H9 (cell line): ENCODE results near the gene SCRG1. TPM values are rescaled to one million over a fixed set of nuclear protein-coding genes. Genes with fewer than 3 reads are reported as not detected.

ENCODE experiments used
- DNase-seq: peaks from one replicate; pipeline ENCODE4 v3.0.0-alpha.2; 2017
- H2AFZ ChIP-seq: one replicate; pipeline ENCODE4 v1.6.1; 2013; ENCODE audit warnings: mild to moderate bottlenecking, low read length, control low read depth, moderate library complexity
- H2AK5ac ChIP-seq: 2 replicates; pipeline ENCODE4 v1.6.1; 2013; ENCODE audit warnings: low read length, control low read depth, mixed read lengths; ENCODE audit not compliant: insufficient read length
- H2BK120ac ChIP-seq: one replicate; pipeline ENCODE4 v1.6.1; 2013; ENCODE audit warnings: low read depth, mild to moderate bottlenecking, low read length, control low read depth, inconsistent platforms; ENCODE audit not compliant: poor library complexity, severe bottlenecking
- H2BK12ac ChIP-seq: 2 replicates; pipeline ENCODE4 v1.6.1; 2013; ENCODE audit warnings: low read length, control low read depth, mixed read lengths, low read depth; ENCODE audit not compliant: insufficient read length
- H2BK15ac ChIP-seq: 2 replicates; pipeline ENCODE4 v1.6.1; 2013; ENCODE audit warnings: low read depth, low read length, control low read depth
- H2BK20ac ChIP-seq: one replicate; pipeline ENCODE4 v1.6.1; 2013; ENCODE audit warnings: low read depth, mild to moderate bottlenecking, low read length, control low read depth, inconsistent platforms; ENCODE audit not compliant: poor library complexity, severe bottlenecking
- H2BK5ac ChIP-seq: 2 replicates; pipeline ENCODE4 v1.6.1; 2013; ENCODE audit warnings: low read length, control low read depth, mixed read lengths; ENCODE audit not compliant: insufficient read length
- H3K14ac ChIP-seq: 2 replicates; pipeline ENCODE4 v1.6.1; 2013; ENCODE audit warnings: low read length, control low read depth; ENCODE audit not compliant: insufficient read depth
- H3K18ac ChIP-seq: 2 replicates; pipeline ENCODE4 v1.6.1; 2013; ENCODE audit warnings: low read depth, mild to moderate bottlenecking, mixed read lengths, low read length, control low read depth; ENCODE audit not compliant: insufficient read length
- H3K23ac ChIP-seq: 2 replicates; pipeline ENCODE4 v1.6.1; 2013; ENCODE audit warnings: low read length, control low read depth, mixed read lengths, low read depth; ENCODE audit not compliant: insufficient read length
- H3K23me2 ChIP-seq: 2 replicates; pipeline ENCODE4 v1.6.1; 2013; ENCODE audit warnings: low read depth, mild to moderate bottlenecking, mixed read lengths, low read length, control low read depth; ENCODE audit not compliant: insufficient read length, poor library complexity, severe bottlenecking
- H3K27ac ChIP-seq: 2 replicates; pipeline ENCODE4 v1.5.1; 2013; ENCODE audit warnings: low read length, control low read depth, mixed read lengths, low read depth; ENCODE audit not compliant: insufficient read length
- H3K27me3 ChIP-seq: 2 replicates; pipeline ENCODE4 v1.6.1; 2013; ENCODE audit warnings: low read length, control low read depth, inconsistent platforms; ENCODE audit not compliant: insufficient read depth
- H3K4ac ChIP-seq: 2 replicates; pipeline ENCODE4 v1.6.1; 2013; ENCODE audit warnings: low read depth, mild to moderate bottlenecking, control low read depth, inconsistent platforms, low read length, moderate library complexity
- H3K4me1 ChIP-seq: 2 replicates; pipeline ENCODE4 v1.6.1; 2013; ENCODE audit warnings: low read length, control low read depth, inconsistent platforms; ENCODE audit not compliant: insufficient read depth
- H3K4me2 ChIP-seq: 2 replicates; pipeline ENCODE4 v1.6.1; 2013; ENCODE audit warnings: low read length, control low read depth, mixed read lengths; ENCODE audit not compliant: insufficient read length, insufficient read depth
- H3K56ac ChIP-seq: 2 replicates; pipeline ENCODE4 v1.6.1; 2013; ENCODE audit warnings: low read depth, mild to moderate bottlenecking, mixed read lengths, low read length, control low read depth; ENCODE audit not compliant: insufficient read length
- H3K79me1 ChIP-seq: 2 replicates; pipeline ENCODE4 v1.6.1; 2013; ENCODE audit warnings: low read depth, mild to moderate bottlenecking, moderate library complexity, low read length, control low read depth, inconsistent platforms; ENCODE audit not compliant: insufficient read depth, poor library complexity, severe bottlenecking
- H3K79me2 ChIP-seq: 2 replicates; pipeline ENCODE4 v1.6.1; 2013; ENCODE audit warnings: low read length, control low read depth, inconsistent platforms; ENCODE audit not compliant: insufficient read depth
- H3K9ac ChIP-seq: 2 replicates; pipeline ENCODE4 v1.6.1; 2013; ENCODE audit warnings: low read length, control low read depth, mixed read lengths; ENCODE audit not compliant: insufficient read length; ENCODE audit errors: extremely low read depth
- H3K9me3 ChIP-seq: one replicate; pipeline ENCODE4 v1.6.1; 2013; ENCODE audit warnings: low read depth, low read length, inconsistent platforms; ENCODE audit not compliant: control insufficient read depth
- H3T11ph ChIP-seq: one replicate; pipeline ENCODE4 v1.6.1; 2013; ENCODE audit warnings: mild to moderate bottlenecking, low read length, control low read depth, inconsistent platforms
- H4K20me1 ChIP-seq: one replicate; pipeline ENCODE4 v1.6.1; 2013; ENCODE audit not compliant: control insufficient read depth, insufficient read length, insufficient read depth
- H4K5ac ChIP-seq: 2 replicates; pipeline ENCODE4 v1.6.1; 2013; ENCODE audit warnings: low read depth, mild to moderate bottlenecking, mixed read lengths, low read length, control low read depth; ENCODE audit not compliant: insufficient read length
- H4K8ac ChIP-seq: replicated peaks from 2 replicates; pipeline ENCODE4 v1.6.1; 2013; ENCODE audit warnings: low read length, control low read depth, mixed read lengths, low read depth; ENCODE audit not compliant: insufficient read length
- H4K91ac ChIP-seq: 2 replicates; pipeline ENCODE4 v1.6.1; 2013; ENCODE audit warnings: low read depth, mild to moderate bottlenecking, moderate library complexity, mixed read lengths, low read length, control low read depth; ENCODE audit not compliant: insufficient read length
- H3K27ac Mint-ChIP-seq, 3 experiments: 2 replicates in 2 of 3; 3 replicates in 1 of 3; pipeline ENCODE4 v1.8.0; 2020 to 2021; ENCODE audit warnings: mixed read lengths in 3 of 3, mild to moderate bottlenecking in 1 of 3, moderate library complexity in 1 of 3
- H3K27me3 Mint-ChIP-seq: 2 replicates; pipeline ENCODE4 v1.8.0; 2021; ENCODE audit warnings: low read depth, mild to moderate bottlenecking, moderate library complexity, mixed read lengths
- H3K36me3 Mint-ChIP-seq, 3 experiments: 2 replicates in 2 of 3; 3 replicates in 1 of 3; pipeline ENCODE4 v1.8.0; 2020 to 2021; ENCODE audit warnings: low read depth in 3 of 3, mixed read lengths in 3 of 3; ENCODE audit not compliant: insufficient read depth in 1 of 3
- H3K4me1 Mint-ChIP-seq, 2 experiments: 2 replicates each; pipeline ENCODE4 v1.8.0; 2020; ENCODE audit warnings: mixed read lengths in 2 of 2
- H3K4me3 Mint-ChIP-seq, 2 experiments: 2 replicates in 1 of 2; 3 replicates in 1 of 2; pipeline ENCODE4 v1.8.0; 2020 to 2021; ENCODE audit warnings: mild to moderate bottlenecking in 2 of 2, mixed read lengths in 2 of 2, moderate library complexity in 1 of 2
- H3K9me3 Mint-ChIP-seq, 2 experiments: 2 replicates in 1 of 2; 3 replicates in 1 of 2; pipeline ENCODE4 v1.8.0; 2020; ENCODE audit warnings: mild to moderate bottlenecking in 2 of 2, mixed read lengths in 2 of 2, moderate library complexity in 1 of 2
- WGBS: extraction: QIAGEN DNeasy Blood & Tissue Kit; methylation state at CpG from one replicate; pipeline ENCODE4 v1.1.7; 2013; ENCODE audit warnings: missing lambda C conversion rate, low lambda C conversion rate, mixed read lengths; ENCODE audit not compliant: insufficient read length; ENCODE audit errors: extremely low coverage; 5-methylcytosine and 5-hydroxymethylcytosine counted together
- total RNA-seq: library from RNA; stranded (reverse); gene quantifications from 2 replicates; pipeline ENCODE4 v1.2.1, GENCODE V29; 2021
- TF ChIP-seq, protein P1 (sequence below): fragments of 200-600 bp; sonication (generic); conservative IDR thresholded peaks from 3 replicates; pipeline ENCODE4 v1.8.0; 2021; ENCODE audit warnings: antibody characterized with exemption, mild to moderate bottlenecking

SCRG1 gene
- total RNA-seq, 1 experiment from 2014 or later, result not detected

DNA sequence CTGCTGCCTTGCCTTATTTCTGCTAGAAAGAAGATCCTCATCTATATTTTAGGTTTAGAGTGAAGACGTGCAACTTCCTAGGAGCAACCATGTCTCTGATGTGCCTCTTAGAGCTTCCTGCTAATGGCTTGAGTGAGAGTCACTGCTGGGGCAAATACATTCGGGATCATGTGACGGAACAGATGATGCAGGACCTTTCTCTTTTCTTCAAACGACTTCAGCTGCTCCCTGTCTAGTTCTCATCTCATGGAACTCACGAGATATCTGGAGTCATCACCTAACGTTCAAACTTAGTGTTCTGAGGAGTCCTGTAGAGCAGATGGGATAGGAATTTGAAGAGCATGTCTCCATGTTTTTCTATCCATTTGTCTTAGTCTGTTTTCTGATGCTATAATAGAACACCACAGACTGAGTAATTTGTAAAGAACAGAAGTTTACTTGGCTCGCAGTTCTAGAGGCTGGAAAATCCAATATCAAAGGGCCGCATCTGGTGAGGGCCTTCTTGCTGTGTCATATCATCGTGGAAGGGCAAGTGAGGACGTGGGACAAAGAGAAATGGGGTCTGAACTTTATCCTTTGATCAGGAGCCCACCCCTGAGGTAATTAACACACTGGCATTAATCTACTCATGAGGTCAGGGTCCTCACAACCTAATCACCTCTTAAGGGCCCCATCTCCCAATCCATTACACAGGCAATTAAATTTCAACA lies 43.5 kb upstream of the SCRG1 start:
- no peaks in the 10 kb centered on the region for H3K4me1 ChIP-seq
- no peaks in the 10 kb centered on the region for H3K27me3 Mint-ChIP-seq
- no peaks in the 10 kb centered on the region for H3K79me1 ChIP-seq
- no peak overlapping the region for H3K4ac ChIP-seq
- no peak overlapping the region for H2BK15ac ChIP-seq
- no peak overlapping the region for H4K5ac ChIP-seq
- H2BK120ac ChIP-seq, result no peak overlapping the region
- no peak overlapping the region for H2BK20ac ChIP-seq
- no peaks in the 10 kb centered on the region for H3K9me3 ChIP-seq
- no peak overlapping the region for H3T11ph ChIP-seq
- no peak overlapping the region for H2AFZ ChIP-seq
- no peak overlapping the region for H3K27ac Mint-ChIP-seq
- no peak overlapping the region for H3K56ac ChIP-seq
- no peak overlapping the region for H3K27ac ChIP-seq
- H3K18ac ChIP-seq, result no peak overlapping the region
- no peaks in the 10 kb centered on the region for H3K4me1 Mint-ChIP-seq
- no peaks in the 10 kb centered on the region for H4K20me1 ChIP-seq
- TF ChIP-seq, protein P1, sequence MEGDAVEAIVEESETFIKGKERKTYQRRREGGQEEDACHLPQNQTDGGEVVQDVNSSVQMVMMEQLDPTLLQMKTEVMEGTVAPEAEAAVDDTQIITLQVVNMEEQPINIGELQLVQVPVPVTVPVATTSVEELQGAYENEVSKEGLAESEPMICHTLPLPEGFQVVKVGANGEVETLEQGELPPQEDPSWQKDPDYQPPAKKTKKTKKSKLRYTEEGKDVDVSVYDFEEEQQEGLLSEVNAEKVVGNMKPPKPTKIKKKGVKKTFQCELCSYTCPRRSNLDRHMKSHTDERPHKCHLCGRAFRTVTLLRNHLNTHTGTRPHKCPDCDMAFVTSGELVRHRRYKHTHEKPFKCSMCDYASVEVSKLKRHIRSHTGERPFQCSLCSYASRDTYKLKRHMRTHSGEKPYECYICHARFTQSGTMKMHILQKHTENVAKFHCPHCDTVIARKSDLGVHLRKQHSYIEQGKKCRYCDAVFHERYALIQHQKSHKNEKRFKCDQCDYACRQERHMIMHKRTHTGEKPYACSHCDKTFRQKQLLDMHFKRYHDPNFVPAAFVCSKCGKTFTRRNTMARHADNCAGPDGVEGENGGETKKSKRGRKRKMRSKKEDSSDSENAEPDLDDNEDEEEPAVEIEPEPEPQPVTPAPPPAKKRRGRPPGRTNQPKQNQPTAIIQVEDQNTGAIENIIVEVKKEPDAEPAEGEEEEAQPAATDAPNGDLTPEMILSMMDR, result no peak
- no peaks in the 10 kb centered on the region for H3K9me3 Mint-ChIP-seq
- H3K23ac ChIP-seq, result no peak overlapping the region
- 0 out of 7 replicates have a peak, but pooled peaks cover 0 to 2% (median 0%) of the 10 kb centered on the region in 3 experiments for H3K36me3 Mint-ChIP-seq
- no peak overlapping the region for H3K9ac ChIP-seq
- H3K27me3 ChIP-seq, result no peaks in the 10 kb centered on the region
- H2AK5ac ChIP-seq, result no peak overlapping the region
- no peaks in the 10 kb centered on the region for H3K79me2 ChIP-seq
- H3K14ac ChIP-seq, result no peak overlapping the region
- no peak for DNase-seq
- no peak overlapping the region for H4K91ac ChIP-seq
- no CpG with 5 or more reads among the region's 10 CpGs for WGBS
- no peak overlapping the region for H2BK5ac ChIP-seq
- no peak overlapping the region for H4K8ac ChIP-seq
- H3K4me2 ChIP-seq, result no peak overlapping the region
- no peak overlapping the region for H3K4me3 Mint-ChIP-seq
- no peaks in the 10 kb centered on the region for H3K23me2 ChIP-seq
- no peak overlapping the region for H2BK12ac ChIP-seq
